Amniotic epithelial cell (primary cell): ENCODE results near the gene LSMEM2.

Experiments
- DNase-seq: peaks from one replicate; pipeline ENCODE4 v3.0.0-alpha.2; 2010; ENCODE audit warnings: low read depth

Gene LSMEM2

GRCh38 chr3:50278880-50279224, at the start of gene LSMEM2:
Gene LSMEM2 (plus strand): TSS chr3:50279087. CDS start chr3:50279114, 27 bp downstream.
- no peak for DNase-seq

- no peak for DNase-seq
These were observed 49.4 kb upstream of the LSMEM2 start for GRCh38 chr3:50229490-50229889.

- no peak for DNase-seq
These were observed 48.6 kb upstream of the LSMEM2 start for GRCh38 chr3:50230104-50230793.

- peak; percentile 65 for DNase-seq
These were observed 48.1 kb upstream of the LSMEM2 start for GRCh38 chr3:50230794-50231125.

GRCh38 chr3:50231581-50231980, 47.3 kb upstream of the LSMEM2 start:
- no peak for DNase-seq

GRCh38 chr3:50232303-50232702, 46.6 kb upstream of the LSMEM2 start:
- DNase-seq, result no peak

- no peak for DNase-seq
These were observed 45.7 kb upstream of the LSMEM2 start for GRCh38 chr3:50233176-50233575.

- DNase-seq, result peak; percentile 98
These were observed 43.0 kb upstream of the LSMEM2 start, which contains the start of gene GNAI2 for GRCh38 chr3:50235716-50236483. Gene GNAI2 (plus strand): TSS chr3:50236204. CDS start chr3:50236336, 132 bp downstream.

- no peak for DNase-seq
These were observed 42.3 kb upstream of the LSMEM2 start for GRCh38 chr3:50236484-50237132.

- peak; percentile 38 for DNase-seq
These were observed 41.7 kb upstream of the LSMEM2 start for GRCh38 chr3:50237133-50237651.

GRCh38 chr3:50237754-50238548, 40.9 kb upstream of the LSMEM2 start:
- peak; percentile 79 for DNase-seq

GRCh38 chr3:50238549-50239026, 40.3 kb upstream of the LSMEM2 start:
- DNase-seq, result no peak

- no peak for DNase-seq
These were observed 39.2 kb upstream of the LSMEM2 start for GRCh38 chr3:50239649-50240048.

GRCh38 chr3:50241163-50241562, 37.7 kb upstream of the LSMEM2 start:
- no peak for DNase-seq

- no peak for DNase-seq
These were observed 37.0 kb upstream of the LSMEM2 start for GRCh38 chr3:50241713-50242380.

GRCh38 chr3:50242381-50242770, 36.5 kb upstream of the LSMEM2 start:
- DNase-seq, result no peak

GRCh38 chr3:50242851-50243542, 35.9 kb upstream of the LSMEM2 start:
- DNase-seq, result peak; percentile 76

GRCh38 chr3:50243543-50243895, 35.4 kb upstream of the LSMEM2 start:
- no peak for DNase-seq

- DNase-seq, result peak; percentile 39
These were observed 34.1 kb upstream of the LSMEM2 start for GRCh38 chr3:50244813-50245212.

- peak; percentile 68 for DNase-seq
These were observed 33.6 kb upstream of the LSMEM2 start for GRCh38 chr3:50245251-50245745.
